ENCODE measurements around the gene HOTAIR. TPM values are rescaled to one million over a fixed set of nuclear protein-coding genes. Genes with fewer than 3 reads are reported as not detected.

The HOTAIR gene
- polyA plus RNA-seq, 2 of the 4 experiments (the other 2 are of a cell fraction) = 0.67 to 0.71 TPM

- H3K27ac ChIP-seq = peak overlapping the region in 1 of 2 experiments; percentile 59; a peak in 2 of 6 replicates
- WGBS (ENCODE audit: missing lambda C conversion rate) = 66% methylated on average over 16 of the region's 16 CpGs
- no peak for FAIRE-seq
- H3K4me2 ChIP-seq = peak overlapping the region; percentile 37; the same call in 2 of the 3 replicates
- no peak overlapping the region for H3K4me3 ChIP-seq
- POLR2A ChIA-PET = no interaction called here
- no peak for ATAC-seq
- no peaks in the 10 kb centered on the region for H3K9me3 ChIP-seq
- peak in 1 of 2 experiments; percentile 45 for DNase-seq (ENCODE audit: low read depth in 1 of 2, low spot score in 1 of 2)
- TF ChIP-seq RAD21 (conservative IDR thresholded peaks at IDR 0.05 in 1 of 2, IDR thresholded peaks at IDR 0.05 in 1 of 2) (peak in 1 of 2 experiments; percentile 15; a peak in 1 of 5 replicates), PHF8 (IDR thresholded peaks at IDR 0.05; ENCODE audit: borderline replicate concordance, low read depth) (no peak)
- peaks cover 35% of the 10 kb centered on the region for H3K4me1 ChIP-seq
- CTCF ChIA-PET = interaction anchor here (1.2 to 27.9 kb wide), 11 partner anchors 10 to 319 kb away, joined by 3 to 476 read pairs (median 8); partner anchors contain the start of genes HOXC10, HOXC5, HOXC8 and SMUG1
Measured at GRCh38 chr12:54021432-54022013, 46.8 kb upstream of the HOTAIR start.

GRCh38 chr12:54020591-54021405 lies 46.0 kb upstream of the HOTAIR start:
- Histone ChIP-seq H3K27ac (peak overlapping the region in 1 of 2 experiments; percentile 59; a peak in 2 of 6 replicates), H3K9me3 (no peaks in the 10 kb centered on the region), H3K4me2 (no peak overlapping the region), H3K4me3 (no peak overlapping the region), H3K4me1 (peaks cover 35% of the 10 kb centered on the region)
- 90% methylated on average over 23 of the region's 23 CpGs for WGBS (ENCODE audit: missing lambda C conversion rate)
- ChIA-PET POLR2A (no interaction called here), CTCF (interaction anchor here (1.0 to 27.9 kb wide), 10 partner anchors 7 to 319 kb away, joined by 3 to 476 read pairs (median 6); partner anchors contain the start of genes HOXC10, HOXC5, HOXC6 and HOXC8)
- FAIRE-seq (no peak), ATAC-seq (no peak), DNase-seq (ENCODE audit: low read depth in 1 of 2, low spot score in 1 of 2) (no peak)
- TF ChIP-seq BHLHE40 (IDR thresholded peaks at IDR 0.05; ENCODE audit: low read depth, low read length) (no peak), SREBF2 (IDR thresholded peaks at IDR 0.05) (no peak), HEYL (CRISPR knock-in tag; IDR thresholded peaks at IDR 0.05) (no peak), ATOH8 (CRISPR knock-in tag; IDR thresholded peaks at IDR 0.05; ENCODE audit: low read depth) (no peak), KDM5A (IDR thresholded peaks at IDR 0.05) (no peak), HOXA7 (CRISPR knock-in tag; IDR thresholded peaks at IDR 0.05) (no peak), CBX2 (IDR thresholded peaks at IDR 0.05; ENCODE audit: borderline replicate concordance, low read depth) (no peak), HES2 (IDR thresholded peaks at IDR 0.05) (no peak)

- CTCF ChIA-PET = interaction anchor here (1.0 to 27.9 kb wide), 5 partner anchors 8 to 194 kb away, joined by 3 to 476 read pairs (median 54); partner anchors contain the start of genes HOXC5, HOXC6 and SMUG1
- FAIRE-seq (no peak), ATAC-seq (no peak), DNase-seq (ENCODE audit: low read depth in 1 of 2, low spot score in 1 of 2) (no peak)
- 74% methylated on average over 10 of the region's 10 CpGs for whole genome bisulfite sequencing (ENCODE audit: missing lambda C conversion rate)
- no peak for TF ChIP-seq CEBPB (IDR thresholded peaks at IDR 0.05)
- TF ChIP-seq BHLHE40 (IDR thresholded peaks at IDR 0.05; ENCODE audit: low read depth, low read length) = no peak
- no peak for TF ChIP-seq FOSB (CRISPR knock-in tag; IDR thresholded peaks at IDR 0.05)
- TF ChIP-seq SREBF2 (IDR thresholded peaks at IDR 0.05) = no peak
- TF ChIP-seq USF2 (IDR thresholded peaks at IDR 0.05) = no peak
- no peak for TF ChIP-seq RAD21 (conservative IDR thresholded peaks at IDR 0.05 in 1 of 2, IDR thresholded peaks at IDR 0.05 in 1 of 2)
- no peak for TF ChIP-seq ATOH8 (CRISPR knock-in tag; IDR thresholded peaks at IDR 0.05; ENCODE audit: low read depth)
- no peak for TF ChIP-seq SMC3 (IDR thresholded peaks at IDR 0.05)
- no peak for TF ChIP-seq EHF (CRISPR knock-in tag; IDR thresholded peaks at IDR 0.05)
- no peak for TF ChIP-seq EHMT2 (IDR thresholded peaks at IDR 0.05; ENCODE audit: low read depth)
- no peak for TF ChIP-seq ELK1 (IDR thresholded peaks at IDR 0.05; ENCODE audit: low read depth, low read length)
- no peak for TF ChIP-seq HMGXB4 (CRISPR knock-in tag; IDR thresholded peaks at IDR 0.05; ENCODE audit: borderline replicate concordance)
- no peak for TF ChIP-seq PBX3 (IDR thresholded peaks at IDR 0.05)
- no peak for TF ChIP-seq ZC3H11A (IDR thresholded peaks at IDR 0.05)
- no peak overlapping the region for H3K4me3 ChIP-seq
- H3K4me1 ChIP-seq = peaks cover 34% of the 10 kb centered on the region
- H3K9me3 ChIP-seq = no peaks in the 10 kb centered on the region
- peak overlapping the region in 1 of 2 experiments; percentile 99; a peak in 4 of 6 replicates for H3K27ac ChIP-seq
- peak overlapping the region; percentile 96 for H3K4me2 ChIP-seq
- POLR2A ChIA-PET = no interaction called here
Measured at GRCh38 chr12:54019924-54020590, 45.3 kb upstream of the HOTAIR start.

All from A549 (cell line).